ENCODE results near the gene RPL5. TPM values are rescaled to one million over a fixed set of nuclear protein-coding genes. Genes with fewer than 3 reads are reported as not detected.

RPL5 gene
- total and polyA plus RNA-seq, 2 donors (not counting 1 experiment from before 2014, with no cell fraction given): 1,198 to 2,145 TPM

- Histone ChIP-seq H3K4me3 (replicated peaks in 1 of 4; ENCODE audit: control extremely low read depth in 1 of 4, insufficient read depth in 1 of 4, low read depth in 3 of 4, low read length in 4 of 4) (no peak overlapping the region), H3K9ac (ENCODE audit: insufficient read depth, low read length) (no peak overlapping the region), H4K20me1 (ENCODE audit: control insufficient read depth, extremely low read depth, insufficient read depth, low read length) (no peaks in the 10 kb centered on the region), H2AFZ (ENCODE audit: low read length) (no peak overlapping the region), H3K4me2 (ENCODE audit: extremely low read depth, insufficient read depth, low read length) (no peak overlapping the region), H3K27ac (ENCODE audit: insufficient read depth, low read length) (no peak overlapping the region), H3K36me3 (ENCODE audit: control insufficient read depth, insufficient read depth, low read length) (no peaks in the 10 kb centered on the region), H3K79me2 (ENCODE audit: control insufficient read depth, insufficient read depth, low read length) (no peaks in the 10 kb centered on the region), H3K4me1 (ENCODE audit: control insufficient read depth, extremely low read depth, insufficient read depth, low read length) (no peaks in the 10 kb centered on the region), H3K9me3 (ENCODE audit: control insufficient read depth, insufficient read depth, low read depth, low read length) (no peaks in the 10 kb centered on the region), H3K27me3 (ENCODE audit: control insufficient read depth, insufficient read depth, low read length) (no peaks in the 10 kb centered on the region)
- DNase-seq (ENCODE audit: low read depth in 2 of 2): no peak
- TF ChIP-seq, protein P1, sequence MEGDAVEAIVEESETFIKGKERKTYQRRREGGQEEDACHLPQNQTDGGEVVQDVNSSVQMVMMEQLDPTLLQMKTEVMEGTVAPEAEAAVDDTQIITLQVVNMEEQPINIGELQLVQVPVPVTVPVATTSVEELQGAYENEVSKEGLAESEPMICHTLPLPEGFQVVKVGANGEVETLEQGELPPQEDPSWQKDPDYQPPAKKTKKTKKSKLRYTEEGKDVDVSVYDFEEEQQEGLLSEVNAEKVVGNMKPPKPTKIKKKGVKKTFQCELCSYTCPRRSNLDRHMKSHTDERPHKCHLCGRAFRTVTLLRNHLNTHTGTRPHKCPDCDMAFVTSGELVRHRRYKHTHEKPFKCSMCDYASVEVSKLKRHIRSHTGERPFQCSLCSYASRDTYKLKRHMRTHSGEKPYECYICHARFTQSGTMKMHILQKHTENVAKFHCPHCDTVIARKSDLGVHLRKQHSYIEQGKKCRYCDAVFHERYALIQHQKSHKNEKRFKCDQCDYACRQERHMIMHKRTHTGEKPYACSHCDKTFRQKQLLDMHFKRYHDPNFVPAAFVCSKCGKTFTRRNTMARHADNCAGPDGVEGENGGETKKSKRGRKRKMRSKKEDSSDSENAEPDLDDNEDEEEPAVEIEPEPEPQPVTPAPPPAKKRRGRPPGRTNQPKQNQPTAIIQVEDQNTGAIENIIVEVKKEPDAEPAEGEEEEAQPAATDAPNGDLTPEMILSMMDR (conservative IDR thresholded peaks at IDR 0.05 in 1 of 2, IDR thresholded peaks at IDR 0.05 in 1 of 2; ENCODE audit: low read depth in 1 of 2, low read length in 2 of 2): no peak
- no peak for TF ChIP-seq EZH2 (IDR thresholded peaks at IDR 0.05; ENCODE audit: low read length, missing control alignments)
Measured at GRCh38 chr1:92851729-92852128, 19.9 kb downstream of the RPL5 start.

- H3K79me2 ChIP-seq (ENCODE audit: control insufficient read depth, insufficient read depth, low read length): no peaks in the 10 kb centered on the region
- H3K27me3 ChIP-seq (ENCODE audit: control insufficient read depth, insufficient read depth, low read length): no peaks in the 10 kb centered on the region
- no peaks in the 10 kb centered on the region for H3K4me1 ChIP-seq (ENCODE audit: control insufficient read depth, extremely low read depth, insufficient read depth, low read length)
- no peak overlapping the region for H3K4me2 ChIP-seq (ENCODE audit: extremely low read depth, insufficient read depth, low read length)
- no peak for DNase-seq (ENCODE audit: low read depth in 2 of 2)
- no peaks in the 10 kb centered on the region for H3K36me3 ChIP-seq (ENCODE audit: control insufficient read depth, insufficient read depth, low read length)
- no peaks in the 10 kb centered on the region for H4K20me1 ChIP-seq (ENCODE audit: control insufficient read depth, extremely low read depth, insufficient read depth, low read length)
- H3K27ac ChIP-seq (ENCODE audit: insufficient read depth, low read length): no peak overlapping the region
- H3K9me3 ChIP-seq (ENCODE audit: control insufficient read depth, insufficient read depth, low read depth, low read length): no peaks in the 10 kb centered on the region
- H2AFZ ChIP-seq (ENCODE audit: low read length): no peak overlapping the region
- H3K4me3 ChIP-seq (replicated peaks in 1 of 4; ENCODE audit: control extremely low read depth in 1 of 4, insufficient read depth in 1 of 4, low read depth in 3 of 4, low read length in 4 of 4): no peak overlapping the region
- TF ChIP-seq, protein P1 (conservative IDR thresholded peaks at IDR 0.05 in 1 of 2, IDR thresholded peaks at IDR 0.05 in 1 of 2; ENCODE audit: low read depth in 1 of 2, low read length in 2 of 2): no peak
- no peak for TF ChIP-seq EZH2 (IDR thresholded peaks at IDR 0.05; ENCODE audit: low read length, missing control alignments)
- no peak overlapping the region for H3K9ac ChIP-seq (ENCODE audit: insufficient read depth, low read length)
Measured at GRCh38 chr1:92853299-92853698, 21.5 kb downstream of the RPL5 start.

DNA sequence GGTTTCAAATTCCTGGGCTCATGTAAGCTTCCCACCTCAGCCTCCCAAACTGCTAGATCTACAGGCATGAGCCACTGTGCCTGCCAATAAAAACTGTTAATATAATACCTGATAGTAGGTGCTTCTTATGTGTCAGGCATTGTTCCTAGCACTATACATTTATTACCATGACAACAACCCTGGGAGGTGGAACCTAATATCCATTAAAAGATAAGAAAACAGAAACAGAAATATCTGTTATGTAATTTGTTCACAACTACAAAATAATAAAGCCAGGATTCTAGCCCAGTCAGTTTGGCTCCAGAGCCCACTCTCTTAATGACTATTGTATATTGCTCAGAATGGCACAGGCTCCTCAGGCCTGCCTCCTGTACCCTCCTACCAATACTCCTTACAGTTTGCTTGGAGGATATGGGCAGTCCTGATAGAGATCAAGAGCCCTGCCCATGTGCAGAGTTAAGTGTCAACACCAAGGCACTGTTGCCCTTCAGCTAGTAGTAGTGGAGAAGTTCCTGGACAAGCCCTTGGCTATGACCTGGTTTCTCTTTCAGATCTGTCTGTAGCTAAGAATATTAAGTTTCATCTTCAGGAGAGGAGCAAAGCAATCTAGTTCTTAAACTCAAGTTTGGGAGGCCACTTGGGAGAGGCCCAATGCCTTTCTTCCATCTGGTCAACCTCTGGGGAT is 22.4 kb downstream of the RPL5 start:
- Histone ChIP-seq H4K20me1 (ENCODE audit: control insufficient read depth, extremely low read depth, insufficient read depth, low read length) (no peaks in the 10 kb centered on the region), H3K4me3 (replicated peaks in 1 of 4; ENCODE audit: control extremely low read depth in 1 of 4, insufficient read depth in 1 of 4, low read depth in 3 of 4, low read length in 4 of 4) (no peak overlapping the region), H2AFZ (ENCODE audit: low read length) (no peak overlapping the region), H3K4me2 (ENCODE audit: extremely low read depth, insufficient read depth, low read length) (no peak overlapping the region), H3K79me2 (ENCODE audit: control insufficient read depth, insufficient read depth, low read length) (no peaks in the 10 kb centered on the region), H3K9ac (ENCODE audit: insufficient read depth, low read length) (no peak overlapping the region), H3K36me3 (ENCODE audit: control insufficient read depth, insufficient read depth, low read length) (no peaks in the 10 kb centered on the region), H3K9me3 (ENCODE audit: control insufficient read depth, insufficient read depth, low read depth, low read length) (no peaks in the 10 kb centered on the region), H3K27me3 (ENCODE audit: control insufficient read depth, insufficient read depth, low read length) (no peaks in the 10 kb centered on the region), H3K4me1 (ENCODE audit: control insufficient read depth, extremely low read depth, insufficient read depth, low read length) (no peaks in the 10 kb centered on the region), H3K27ac (ENCODE audit: insufficient read depth, low read length) (no peak overlapping the region)
- DNase-seq (ENCODE audit: low read depth in 2 of 2): no peak
- TF ChIP-seq, protein P1 (conservative IDR thresholded peaks at IDR 0.05 in 1 of 2, IDR thresholded peaks at IDR 0.05 in 1 of 2; ENCODE audit: low read depth in 1 of 2, low read length in 2 of 2): no peak
- TF ChIP-seq EZH2 (IDR thresholded peaks at IDR 0.05; ENCODE audit: low read length, missing control alignments): no peak

Data from fibroblast of lung (primary cell).